GM12878 (cell line): ENCODE results near the gene ZNF680. TPM values are rescaled to one million over a fixed set of nuclear protein-coding genes. Genes with fewer than 3 reads are reported as not detected.

Experiments used
- ATAC-seq: fragments of 200-7000 bp; cut with Tn5 transposase; 3 replicates; pipeline ENCODE4 v1.9.1; 2020; ENCODE audit warnings: mild to moderate bottlenecking, moderate library complexity
- BruUV-seq: library from RNA; stranded (reverse); fragments of 400-500 nt; replicated peaks from 2 replicates; lab custom pipeline; 2021; lab: Mats Ljungman, UMichigan
- CTCF ChIA-PET: fragments of 300-600 bp; sonication (Branson Sonifier 250); formaldehyde crosslinking; extraction: SDS; loops from one replicate; lab custom pipeline; 2021; ENCODE audit warnings: inconsistent platforms; lab: Yijun Ruan, JAX
- POLR2A ChIA-PET: fragments of 350-600 bp; formaldehyde crosslinking; extraction: SDS; loops from one replicate; lab custom pipeline; 2021; ENCODE audit warnings: inconsistent platforms; lab: Charles Lee
- RAD21 ChIA-PET: fragments of 300-600 bp; sonication (Branson Sonifier 250); formaldehyde crosslinking; loops from one replicate; lab custom pipeline; 2023; ENCODE audit warnings: antibody characterized with exemption; ENCODE audit not compliant: unreplicated experiment; lab: Charles Lee
- SMC1A ChIA-PET: fragments of 300-600 bp; sonication (Branson Sonifier 250); formaldehyde crosslinking; loops from one replicate; lab custom pipeline; 2023; ENCODE audit not compliant: unreplicated experiment, uncharacterized antibody; lab: Charles Lee
- DNase-seq: peaks from one replicate; pipeline ENCODE4 v3.0.0-alpha.2; 2011; ENCODE audit warnings: low read depth, low spot score
- FAIRE-seq: peaks from 3 replicates; lab custom pipeline; 2011; peaks lifted over from hg19 to GRCh38; lab: Jason Lieb, UNC
- H2AFZ ChIP-seq: 2 replicates; pipeline ENCODE4 v1.6.0; 2011; ENCODE audit warnings: low read depth, low read length, control low read depth; ENCODE audit not compliant: control insufficient read depth
- H3K27ac ChIP-seq: 2 replicates; pipeline ENCODE4 v1.5.1; 2011; ENCODE audit warnings: control low read depth; ENCODE audit not compliant: control insufficient read depth, insufficient read depth
- H3K27me3 ChIP-seq, 2 experiments: replicated peaks in 1 of 2; 2 replicates each; pipeline versions ENCODE4 v1.6.0 to v1.6.1; 2011; ENCODE audit warnings: low read length in 1 of 2; ENCODE audit not compliant: control insufficient read depth in 2 of 2, insufficient read depth in 2 of 2
- H3K36me3 ChIP-seq, 2 experiments: 2 replicates each; pipeline ENCODE4 v1.5.1; 2011; ENCODE audit warnings: low read length in 1 of 2; ENCODE audit not compliant: control insufficient read depth in 2 of 2, insufficient read depth in 2 of 2
- H3K4me1 ChIP-seq: 2 replicates; pipeline ENCODE4 v1.6.1; 2011; ENCODE audit warnings: mild to moderate bottlenecking, low read length, moderate library complexity, mixed read lengths; ENCODE audit not compliant: control insufficient read depth, insufficient read depth
- H3K4me2 ChIP-seq: 2 replicates; pipeline ENCODE4 v1.6.0; 2011; ENCODE audit warnings: control low read depth; ENCODE audit not compliant: control insufficient read depth, insufficient read depth
- H3K4me3 ChIP-seq: fragments of 200-600 bp; sonication (generic); 2 replicates; pipeline ENCODE4 v1.5.1; 2016
- H3K79me2 ChIP-seq: 2 replicates; pipeline ENCODE4 v1.6.0; 2011; ENCODE audit warnings: low read length; ENCODE audit not compliant: control insufficient read depth, insufficient read depth
- H3K9ac ChIP-seq: 2 replicates; pipeline ENCODE4 v1.8.0; 2011; ENCODE audit warnings: low read length, control low read depth, mixed read lengths; ENCODE audit not compliant: control insufficient read depth, insufficient read depth
- H3K9me3 ChIP-seq: replicated peaks from 3 replicates; pipeline ENCODE4 v1.5.1; 2011; ENCODE audit warnings: mild to moderate bottlenecking, low read length; ENCODE audit not compliant: control insufficient read depth, insufficient read depth
- H4K20me1 ChIP-seq: 2 replicates; pipeline ENCODE4 v1.6.0; 2011; ENCODE audit not compliant: control insufficient read depth, insufficient read depth
- ASH2L ChIP-seq: fragments of 300-600, 200-600 bp; sonication (generic); IDR thresholded peaks from 2 replicates; pipeline ENCODE4 v1.6.1; 2017; ENCODE audit warnings: low read depth, mild to moderate bottlenecking, borderline replicate concordance
- DPF2 ChIP-seq: fragments of 450-650 bp; IDR thresholded peaks from 2 replicates; pipeline ENCODE4 v1.6.1; 2017; ENCODE audit warnings: mild to moderate bottlenecking
- ELK1 ChIP-seq: IDR thresholded peaks from 2 replicates; pipeline ENCODE4 v1.6.1; 2012; ENCODE audit warnings: low read depth, low read length, improper control_type of control experiment
- ESRRA ChIP-seq: IDR thresholded peaks from 2 replicates; pipeline ENCODE4 v1.6.1; 2012; ENCODE audit warnings: mild to moderate bottlenecking, low read length, improper control_type of control experiment
- NFYB ChIP-seq: IDR thresholded peaks from 2 replicates; pipeline ENCODE4 v1.6.1; 2011; ENCODE audit warnings: low read depth, mild to moderate bottlenecking, low read length, improper control_type of control experiment, moderate library complexity; ENCODE audit not compliant: insufficient read depth
- RB1 ChIP-seq: fragments of 450-650 bp; formaldehyde crosslinking; IDR thresholded peaks from 2 replicates; pipeline ENCODE4 v1.6.1; 2017; ENCODE audit warnings: mild to moderate bottlenecking, borderline replicate concordance
- SIN3A ChIP-seq: IDR thresholded peaks from 2 replicates; pipeline ENCODE4 v1.6.1; 2012; ENCODE audit warnings: low read depth, low read length, improper control_type of control experiment
- ZBTB33 ChIP-seq: fragments of 450-650 bp; IDR thresholded peaks from 2 replicates; pipeline ENCODE4 v1.6.1; 2017; ENCODE audit warnings: mild to moderate bottlenecking
- WGBS: methylation state at CpG from one replicate; pipeline ENCODE4 v1.1.6; 2016; ENCODE audit warnings: low lambda C conversion rate; ENCODE audit not compliant: insufficient replicate concordance, insufficient coverage; ENCODE audit errors: missing lambda C conversion rate; 5-methylcytosine and 5-hydroxymethylcytosine counted together
- in situ Hi-C: fragments of 300-500 bp; cut with MboI; formaldehyde crosslinking; loops from 9 replicates; pipeline ENCODE4 v1.14.3; 2018; ENCODE audit warnings: mixed read lengths
- intact Hi-C: fragments of 100-400 bp; cut with micrococcal nuclease; formaldehyde crosslinking; loops from one replicate; pipeline ENCODE4 v1.14.2; 2022; ENCODE audit not compliant: unreplicated experiment
- polyA plus RNA-seq, 11 experiments: library from polyadenylated mRNA; depleted of rRNA in 4 of 11; unstranded in 6 of 11; stranded (reverse) in 5 of 11; fragments of >200 nt; fragmentation: Nextera tagmentation in 4 of 11; fragmentation: Illumina TruSeq in 1 of 11; extraction: Ambion mirVana in 4 of 11; extraction: Trizol in 1 of 11; gene quantifications; 1 replicate in 1 of 11; 2 replicates in 10 of 11; pipeline versions ENCODE4 v1.2.1 to v1.2.3, GENCODE V29; 2011 to 2016; ENCODE audit warnings: inconsistent platforms in 2 of 11, missing spikeins in 2 of 11, low read depth in 1 of 11
- total RNA-seq, 4 experiments: library from RNA; depleted of rRNA in 3 of 4; stranded (reverse); fragments of >200 nt in 3 of 4; fragmentation: Illumina TruSeq in 1 of 4; extraction: Trizol in 1 of 4; gene quantifications; 2 replicates each; pipeline versions ENCODE4 v1.2.1 to v1.2.3, GENCODE V29; 2013 to 2021

Gene ZNF680
- total and polyA plus RNA-seq, 10 of the 15 experiments (the other 5 are each of a cell fraction or from before 2014, with no cell fraction given) = 5.0 to 13.6 (median 7.8) TPM

- H3K27ac ChIP-seq = no peak overlapping the region
- no peak overlapping the region for H3K9ac ChIP-seq
- no peaks in the 10 kb centered on the region for H3K4me1 ChIP-seq
- CTCF ChIA-PET = no interaction called here
- no peaks in the 10 kb centered on the region for H3K36me3 ChIP-seq
- TF ChIP-seq NFYB (no peak), SIN3A (no peak), ZBTB33 (no peak), ESRRA (no peak), DPF2 (no peak), ELK1 (no peak), RB1 (no peak), ASH2L (no peak)
- H3K27me3 ChIP-seq = no peaks in the 10 kb centered on the region
- intact Hi-C loops = no loop called here
- in situ Hi-C loops = no loop called here
- no peak for ATAC-seq
- H3K4me3 ChIP-seq = no peak overlapping the region
- no peak overlapping the region for H2AFZ ChIP-seq
- RAD21 ChIA-PET = no interaction called here
- no peaks in the 10 kb centered on the region for H3K79me2 ChIP-seq
- FAIRE-seq = no peak
- DNase-seq = no peak
- no peaks in the 10 kb centered on the region for H4K20me1 ChIP-seq
- no peaks in the 10 kb centered on the region for H3K9me3 ChIP-seq
- POLR2A ChIA-PET = no interaction called here
- no TSS peak for BruUV-seq
- no peak overlapping the region for H3K4me2 ChIP-seq
- SMC1A ChIA-PET = no interaction called here
- 46% methylated on average over 5 of the region's 5 CpGs for WGBS
These were observed 28.1 kb upstream of the ZNF680 start for GRCh38 chr7:64590971-64591370.
